KG1 (cell line): ENCODE measurements around the gene NRXN3.
"Not testable (repeated sequence)": the region's sequence is repeated elsewhere in the genome, so short reads cannot be mapped to it uniquely, and the experiment has no call there.

Experiments
- DNase-seq: peaks from one replicate; lab custom pipeline; 2025; lab: John Stamatoyannopoulos, UW

The NRXN3 gene

DNA sequence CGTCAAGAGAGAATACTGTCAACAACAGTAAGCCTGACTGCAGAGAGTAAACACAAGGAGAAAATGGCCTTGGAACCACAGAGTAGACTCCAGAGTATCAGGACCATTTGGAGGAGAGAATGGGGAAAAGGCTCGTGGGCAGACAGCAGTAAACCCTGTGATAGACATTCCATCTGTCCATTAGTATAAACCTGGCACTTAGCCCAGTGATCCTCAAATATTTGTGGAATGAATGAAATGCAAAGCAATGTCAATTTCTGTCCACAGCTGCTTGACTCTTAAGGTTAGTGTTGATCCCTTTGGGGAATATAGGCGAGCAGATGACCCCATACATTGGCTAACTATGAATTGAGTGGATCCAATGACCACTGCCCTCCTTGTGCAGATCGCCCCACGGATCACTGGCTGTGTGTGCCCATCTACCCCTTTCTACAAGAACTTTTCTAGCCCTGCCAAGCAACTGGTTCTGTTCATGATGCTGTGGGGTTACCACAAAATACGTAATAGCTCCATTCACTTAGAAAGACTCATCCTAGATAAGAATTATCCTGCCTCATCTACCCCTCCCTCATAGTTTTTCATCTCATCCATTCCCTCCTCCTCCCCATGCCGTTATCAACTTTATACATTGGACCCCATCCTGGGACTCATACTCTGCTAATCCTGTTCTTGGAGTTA is 846.8 kb downstream of the NRXN3 start:
- no peak for DNase-seq

DNA sequence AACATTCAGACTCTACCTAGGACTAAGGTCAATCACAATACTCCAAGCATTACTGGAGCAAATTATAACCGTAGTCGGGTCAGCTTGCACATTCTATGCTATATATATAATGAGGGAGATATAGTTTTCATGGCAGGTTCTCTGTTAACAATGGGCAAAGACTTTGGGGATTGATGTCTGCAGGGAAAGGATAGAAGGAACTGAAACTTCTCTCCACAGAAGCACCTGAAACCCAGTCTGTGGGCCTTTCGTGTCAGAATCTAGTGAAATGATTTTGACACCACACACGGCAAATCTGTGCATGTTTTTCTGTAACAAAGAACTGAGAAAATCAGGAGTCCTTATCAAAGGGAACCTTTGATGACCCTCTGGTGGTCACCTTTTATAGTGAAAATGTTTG is 847.4 kb downstream of the NRXN3 start:
- no peak for DNase-seq

DNA sequence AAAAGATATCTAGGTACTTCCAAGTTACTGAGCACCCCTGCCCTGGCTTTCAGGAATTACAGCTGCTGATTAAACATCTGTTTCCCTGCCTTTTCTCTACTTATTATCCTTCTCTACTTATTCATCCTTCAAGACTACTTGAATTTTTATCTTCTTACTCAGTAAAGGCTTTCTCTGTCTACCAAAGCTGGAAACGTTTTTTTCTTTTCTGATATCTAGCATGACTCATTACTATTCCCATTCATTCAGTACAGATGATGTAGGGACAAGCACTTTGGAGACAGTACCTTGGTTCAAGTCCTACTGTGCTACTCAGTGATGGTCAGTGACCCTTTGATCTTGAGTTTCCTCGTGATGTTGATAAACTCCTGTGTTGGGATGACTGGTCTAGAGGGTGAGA is 848.7 kb downstream of the NRXN3 start:
- DNase-seq = no peak

DNA sequence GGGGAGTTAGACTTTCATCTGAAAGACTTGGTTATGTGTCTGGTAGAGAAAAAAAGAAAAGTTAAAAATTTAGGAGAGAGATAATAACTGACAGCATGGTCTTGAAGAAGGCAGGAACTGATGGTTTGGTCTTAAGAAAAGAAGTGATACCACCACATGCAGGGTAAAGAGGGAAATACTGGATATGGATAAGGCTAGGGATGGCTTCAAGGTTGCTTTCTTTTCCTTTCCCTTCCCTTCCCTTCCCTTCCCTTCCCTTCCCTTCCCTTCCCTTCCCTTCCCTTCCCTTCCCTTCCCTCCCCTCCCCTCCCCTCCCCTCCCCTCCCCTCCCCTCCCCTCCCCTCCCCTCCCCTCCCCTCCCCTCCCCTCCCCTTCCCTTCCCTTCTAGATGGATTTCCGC is 849.7 kb downstream of the NRXN3 start:
- not testable (repeated sequence) for DNase-seq

DNA sequence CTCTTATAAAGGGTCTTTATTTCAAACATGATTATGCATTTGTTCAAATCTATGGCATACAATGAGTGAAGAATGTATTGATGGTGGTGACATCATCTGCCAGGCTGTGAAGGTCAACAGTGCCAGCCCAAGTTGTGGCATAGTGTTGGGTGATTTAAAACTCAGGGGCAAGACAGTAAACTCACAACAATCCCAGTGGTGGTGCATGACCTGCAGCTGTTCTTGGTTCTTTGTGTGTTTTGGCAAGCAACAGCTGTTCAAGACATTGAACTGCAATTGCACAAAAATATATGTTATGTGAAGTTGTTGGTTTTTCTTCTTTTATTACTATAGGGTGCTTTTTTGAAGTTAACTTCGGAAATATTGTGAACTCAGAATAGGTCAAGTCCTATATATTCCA is 851.6 kb downstream of the NRXN3 start:
- no peak for DNase-seq

DNA sequence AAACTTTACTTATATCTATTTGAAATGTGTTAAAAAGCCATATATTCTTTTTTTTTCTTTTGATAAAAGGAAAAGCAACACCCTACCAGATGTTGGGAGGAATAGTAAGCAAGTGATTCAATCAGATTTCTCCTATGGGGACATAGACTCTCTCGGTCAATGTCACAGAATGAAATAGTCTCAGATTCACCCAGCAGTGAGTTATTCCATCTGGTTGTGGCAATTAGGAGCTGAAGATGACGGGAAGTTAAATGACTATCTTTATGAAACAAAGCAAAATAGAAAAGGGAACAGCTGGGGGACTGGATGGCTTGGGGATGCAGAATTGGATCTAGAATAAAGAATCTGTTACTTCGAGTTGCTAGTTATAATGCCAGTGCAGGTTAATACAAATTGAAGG is 857.0 kb downstream of the NRXN3 start:
- DNase-seq = no peak

DNA sequence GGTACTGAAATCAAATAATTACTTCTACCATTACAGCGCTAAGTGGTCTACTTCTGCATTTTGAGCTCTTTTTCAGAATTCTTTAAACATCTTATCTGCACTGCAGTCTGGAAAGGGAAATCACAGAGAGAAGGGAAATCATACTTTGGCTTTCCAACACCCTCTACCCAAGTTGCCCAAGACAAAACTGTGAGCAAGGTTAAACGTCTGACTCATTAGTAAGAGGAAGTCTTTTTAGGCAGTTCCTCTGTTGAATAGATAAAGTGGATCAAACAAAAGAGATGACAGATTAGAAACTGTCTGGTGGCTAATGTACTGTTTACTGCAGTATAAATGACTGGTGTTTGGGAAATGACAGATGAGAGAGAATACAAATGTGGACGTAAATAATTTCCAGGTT is 858.1 kb downstream of the NRXN3 start:
- DNase-seq = no peak

DNA sequence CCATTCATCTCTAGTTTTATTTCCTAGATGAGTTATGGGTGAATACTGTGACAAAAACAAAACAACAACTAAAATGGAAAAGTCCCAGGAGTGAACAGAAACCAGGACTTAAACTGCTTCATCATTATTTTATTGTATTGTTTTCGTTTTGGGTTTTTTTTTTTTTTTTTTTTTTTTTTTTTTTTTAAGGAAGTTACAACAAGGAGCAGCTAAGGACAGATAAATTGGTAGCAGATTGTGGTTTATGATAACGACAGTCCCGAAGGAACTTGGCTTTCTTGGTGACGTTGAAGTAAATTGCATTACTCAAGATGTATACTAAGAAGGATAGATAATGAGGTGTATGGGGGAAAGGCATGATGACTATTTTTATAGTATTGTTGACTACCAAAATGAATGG is 866.3 kb downstream of the NRXN3 start:
- DNase-seq = no peak

DNA sequence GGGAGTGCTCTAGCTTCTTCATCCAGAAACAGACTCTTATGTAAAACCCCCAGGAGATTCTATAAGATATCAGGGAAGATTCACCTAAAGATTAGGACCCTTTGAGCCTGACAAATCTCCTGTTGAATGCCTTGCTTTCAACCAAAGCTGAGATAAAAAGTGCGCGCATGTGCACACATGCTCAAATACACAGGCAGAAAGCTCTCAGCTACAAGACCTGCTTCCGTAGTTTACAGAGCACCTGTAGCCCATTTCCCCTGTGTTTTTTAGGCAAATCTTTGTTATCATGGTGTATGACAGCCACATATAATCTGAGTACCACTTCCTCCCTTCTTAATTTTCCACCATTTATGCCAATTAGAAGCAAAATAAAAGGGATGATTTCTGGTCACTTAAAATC is 866.9 kb downstream of the NRXN3 start:
- no peak for DNase-seq

DNA sequence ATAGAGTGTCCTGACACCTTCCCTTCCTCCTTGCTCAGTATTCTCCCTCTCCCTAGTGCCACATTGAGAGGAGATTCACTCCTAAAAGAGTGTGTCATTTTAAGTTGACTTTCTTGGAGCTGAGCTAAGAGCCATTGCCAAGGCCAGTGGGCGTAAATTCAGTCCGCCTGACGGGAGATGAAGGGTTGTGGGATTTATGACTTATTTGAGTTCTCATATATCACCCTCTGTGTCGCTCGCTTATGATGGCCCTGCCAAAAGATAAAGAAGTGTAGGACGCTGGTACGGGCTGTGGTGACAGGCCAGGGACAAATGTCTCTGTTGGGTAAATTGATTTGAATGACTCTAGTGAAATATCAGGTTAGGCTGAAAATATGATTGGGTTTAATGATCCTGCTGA is 867.4 kb downstream of the NRXN3 start:
- no peak for DNase-seq

DNA sequence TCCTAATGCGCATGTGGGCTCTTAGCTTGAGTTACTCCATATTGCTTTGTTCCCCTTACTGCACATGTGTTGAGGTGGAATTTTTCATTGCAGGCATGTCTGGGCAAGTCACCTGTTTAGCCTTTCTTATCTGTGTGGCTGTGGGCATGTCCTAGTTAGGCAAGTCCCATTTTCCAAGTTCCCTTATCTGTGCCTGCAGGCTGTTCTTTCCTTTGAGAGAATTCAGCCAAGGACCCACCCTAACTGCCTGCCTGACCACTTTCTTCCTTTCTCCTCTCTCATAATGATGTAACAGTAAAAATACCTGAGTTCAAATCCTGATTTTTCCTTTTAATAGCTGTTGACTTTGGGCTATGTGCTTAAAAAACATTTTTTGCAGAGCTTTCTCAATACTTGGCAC is 870.6 kb downstream of the NRXN3 start:
- no peak for DNase-seq

DNA sequence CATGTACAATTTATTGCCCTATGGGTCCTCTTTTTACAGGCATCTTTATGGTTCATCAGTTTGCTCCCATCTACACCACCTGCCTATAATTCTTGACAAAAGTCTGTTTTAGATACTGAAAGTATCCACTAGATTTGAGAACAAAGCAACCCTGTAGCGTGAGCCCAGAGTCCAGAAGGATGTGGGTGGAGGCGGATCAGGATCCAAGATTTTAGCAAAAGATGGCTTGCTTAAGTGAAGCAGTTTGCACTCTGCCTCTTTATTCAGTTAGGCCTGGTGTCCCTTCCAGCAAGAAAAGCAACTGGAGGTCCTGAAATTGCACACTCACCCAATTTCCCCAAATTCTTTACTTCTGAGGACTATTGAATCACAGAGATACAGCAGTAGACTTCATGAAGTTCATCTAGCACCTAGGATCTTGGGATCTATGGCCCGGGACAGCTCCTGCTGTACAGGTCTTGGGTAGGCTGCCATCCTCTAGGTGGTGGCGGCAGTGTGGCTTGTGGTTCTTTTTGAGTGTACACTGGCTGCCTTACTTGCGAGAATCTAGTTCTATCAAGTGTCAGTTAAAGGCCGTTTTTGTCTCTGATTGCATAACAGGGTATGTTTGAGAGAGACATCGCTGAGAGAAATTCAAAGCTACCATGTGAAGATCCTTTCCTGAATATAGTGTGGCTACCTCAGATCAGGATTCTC is 873.2 kb downstream of the NRXN3 start:
- no peak for DNase-seq

DNA sequence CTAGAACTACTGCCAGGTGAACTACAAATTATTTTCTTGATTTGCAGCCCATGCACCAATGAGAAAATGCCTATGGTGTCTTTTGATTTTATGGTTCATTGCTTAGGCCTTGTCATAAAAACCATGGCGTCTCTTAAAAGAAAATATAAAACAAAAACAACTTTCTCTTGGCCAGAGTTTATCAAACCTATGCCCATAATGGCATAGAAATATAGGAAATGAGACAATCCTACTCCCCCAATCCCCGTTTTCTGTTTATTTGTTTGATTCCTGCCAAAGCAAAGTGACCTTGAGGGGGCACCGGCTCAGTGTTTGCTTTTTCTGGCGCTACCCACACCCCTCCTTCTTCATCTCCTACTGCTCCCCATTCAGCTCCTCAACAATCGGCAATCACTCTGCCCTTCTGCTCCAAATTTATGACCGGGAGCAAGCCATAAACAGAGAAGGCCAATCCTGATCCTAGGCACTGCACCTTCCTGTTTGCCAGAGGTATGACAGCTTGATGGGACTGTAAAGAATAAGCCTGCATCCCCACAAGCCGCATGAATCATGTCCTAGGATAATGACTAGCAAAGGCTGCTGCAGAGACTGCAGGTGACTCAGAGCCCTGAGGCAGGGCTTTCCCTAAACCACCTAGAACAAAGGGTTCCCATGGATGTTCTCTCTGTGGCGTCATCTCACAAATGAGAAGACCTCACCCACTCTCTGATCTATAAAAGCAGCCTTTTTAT is 874.9 kb downstream of the NRXN3 start:
- DNase-seq = no peak

DNA sequence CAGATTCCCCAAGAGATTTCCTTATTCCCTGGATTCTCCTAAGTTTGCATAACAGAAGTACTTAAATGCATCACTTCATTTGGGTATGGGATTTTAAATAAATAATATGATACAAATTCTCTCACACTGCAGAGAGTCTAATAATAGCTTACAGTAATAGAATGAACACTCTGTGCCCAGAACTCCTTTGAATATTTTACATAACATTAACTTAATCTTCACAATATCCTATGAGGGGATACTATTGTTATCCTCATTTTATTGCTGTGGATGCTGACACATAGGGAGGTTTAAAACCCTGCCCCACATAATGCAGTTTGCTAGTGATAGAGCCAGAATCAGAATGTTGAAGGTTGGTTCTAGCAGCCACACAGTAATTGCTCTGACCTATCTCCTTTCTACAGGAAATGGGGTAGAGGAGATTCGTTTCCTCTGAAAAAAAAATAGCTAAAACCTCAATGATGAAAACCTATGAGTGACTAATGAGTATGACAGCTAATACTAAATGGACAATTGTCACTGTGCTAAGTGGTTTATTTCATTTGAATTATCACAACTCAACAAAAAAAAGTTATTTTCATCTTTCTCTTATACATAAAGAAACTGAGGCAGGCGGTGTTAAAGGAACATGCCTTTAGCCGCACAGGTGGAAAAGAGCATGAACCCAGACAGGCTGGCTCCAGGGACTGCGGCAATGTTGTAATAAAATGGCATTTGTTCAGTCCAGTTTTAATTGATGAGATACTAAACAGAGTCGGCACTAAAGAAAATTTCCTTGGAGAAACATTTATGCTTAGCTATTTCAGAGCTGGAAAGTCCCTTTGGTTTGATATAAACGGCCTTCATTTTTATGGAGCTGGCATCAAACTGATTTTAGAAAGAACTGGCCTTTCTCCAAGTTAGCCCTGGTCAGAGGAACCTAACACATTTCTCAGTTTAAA is 880.9 kb downstream of the NRXN3 start:
- no peak for DNase-seq

DNA sequence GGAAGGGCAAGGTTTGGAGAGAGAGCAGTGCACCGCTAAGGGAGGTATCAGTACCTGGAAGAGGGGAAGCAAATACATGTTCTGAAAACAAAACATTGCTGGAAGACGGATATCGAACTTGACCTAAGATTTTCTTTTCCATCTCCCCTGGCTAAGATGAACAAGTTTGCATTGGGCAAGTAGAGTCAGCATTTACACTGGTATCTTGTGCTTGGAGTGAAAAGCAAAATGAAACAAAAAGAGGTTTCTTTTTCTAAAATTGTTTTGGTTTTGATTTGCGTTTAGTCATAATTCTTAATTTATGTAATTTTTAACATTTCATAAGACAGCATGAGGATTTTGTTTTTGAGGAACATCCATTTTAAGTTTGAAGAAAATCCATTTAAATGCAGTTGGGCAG is 881.6 kb downstream of the NRXN3 start:
- no peak for DNase-seq

DNA sequence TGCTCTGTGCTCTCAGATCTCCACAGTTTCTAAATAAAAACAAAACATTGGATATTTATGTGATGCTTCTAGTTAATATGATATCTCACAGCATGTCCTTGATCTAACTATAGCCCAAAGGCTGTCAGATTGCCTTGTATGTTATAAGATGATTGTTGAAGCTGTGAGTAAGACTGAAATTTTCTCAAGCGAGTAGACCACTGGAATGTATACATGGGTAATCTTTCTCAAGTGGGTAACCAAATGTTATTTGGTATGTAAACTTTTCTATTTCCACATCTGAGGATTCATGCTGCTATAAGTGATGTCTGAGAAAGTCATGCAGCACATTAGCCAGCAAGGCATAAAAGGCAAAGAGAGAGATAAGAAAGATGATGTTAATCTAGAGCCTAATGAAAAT is 886.7 kb downstream of the NRXN3 start:
- DNase-seq = no peak

DNA sequence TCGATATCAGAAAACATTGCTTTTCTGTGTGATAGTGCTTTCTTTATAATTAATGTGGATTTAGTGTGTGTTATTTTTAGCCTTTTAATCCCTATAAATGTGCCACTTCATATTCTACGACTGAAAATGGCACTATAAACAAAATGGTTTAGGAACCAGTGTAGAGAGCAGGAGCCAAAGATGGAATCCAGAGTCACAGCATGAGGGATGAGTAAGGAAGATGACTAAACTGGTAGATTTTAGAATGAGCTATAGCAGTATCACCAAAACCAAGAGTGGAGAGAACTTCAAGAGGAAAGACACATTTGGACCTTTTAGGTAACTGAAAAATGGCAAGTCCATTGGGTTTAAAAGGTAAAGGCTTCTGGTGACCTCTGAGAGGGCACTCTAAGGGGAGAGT is 887.2 kb downstream of the NRXN3 start:
- DNase-seq = no peak

DNA sequence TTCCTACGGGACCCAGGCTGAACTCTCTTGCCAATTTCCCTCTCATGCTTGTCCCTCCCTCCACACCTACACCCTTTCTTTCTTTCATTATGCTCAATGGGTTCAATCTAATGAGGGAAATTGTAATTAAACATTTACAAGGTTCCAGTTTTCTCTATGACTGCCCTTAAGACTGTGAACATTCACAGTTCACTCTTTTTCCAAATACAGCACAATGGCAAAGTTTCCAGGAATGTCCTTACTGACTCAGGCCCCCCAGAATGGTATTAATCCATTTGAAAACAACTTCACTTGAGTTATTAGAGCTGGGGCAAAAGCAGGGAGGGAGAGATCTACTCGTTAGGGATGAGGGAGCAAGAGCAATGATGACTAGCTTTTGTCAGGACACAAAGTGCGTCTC is 892.1 kb downstream of the NRXN3 start:
- no peak for DNase-seq

DNA sequence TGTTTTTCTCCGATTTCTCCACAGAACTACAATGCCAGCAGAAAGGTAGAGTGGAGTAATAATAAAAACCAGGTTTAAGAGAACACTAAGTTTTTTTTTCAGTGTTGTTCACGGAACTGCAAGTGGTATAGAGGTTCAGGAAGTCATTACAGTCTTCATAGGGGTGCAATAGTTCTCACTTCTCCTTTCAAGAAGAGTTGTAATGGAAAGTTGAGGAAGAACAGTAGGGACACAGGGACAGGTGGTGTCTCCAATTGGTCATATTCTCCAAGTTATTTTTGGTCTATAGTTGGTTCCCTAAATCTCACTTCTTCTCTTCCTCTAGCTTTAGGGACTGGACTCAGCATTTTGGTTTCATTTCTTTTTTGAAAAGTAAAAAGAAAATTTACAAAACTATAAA is 894.0 kb downstream of the NRXN3 start:
- no peak for DNase-seq

DNA sequence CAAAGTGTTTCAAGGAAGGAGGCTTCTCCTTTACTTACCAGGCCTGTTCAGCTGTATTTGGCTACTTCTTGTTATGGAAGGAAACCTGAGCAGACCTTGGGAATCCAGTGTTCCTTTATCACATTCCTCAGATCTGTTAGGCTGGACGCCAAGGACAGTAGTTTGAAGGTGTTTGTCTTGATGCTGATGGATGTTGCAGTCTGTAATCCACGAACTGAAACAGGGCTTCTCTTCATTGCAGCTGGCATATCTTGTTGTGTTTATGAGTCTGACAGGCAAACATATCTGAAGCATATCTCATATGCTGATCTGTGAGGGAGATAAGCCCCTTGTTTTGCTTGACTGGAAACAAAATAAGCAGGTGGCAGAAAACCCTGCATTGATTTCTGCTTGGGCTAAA is 904.3 kb downstream of the NRXN3 start:
- DNase-seq = no peak

DNA sequence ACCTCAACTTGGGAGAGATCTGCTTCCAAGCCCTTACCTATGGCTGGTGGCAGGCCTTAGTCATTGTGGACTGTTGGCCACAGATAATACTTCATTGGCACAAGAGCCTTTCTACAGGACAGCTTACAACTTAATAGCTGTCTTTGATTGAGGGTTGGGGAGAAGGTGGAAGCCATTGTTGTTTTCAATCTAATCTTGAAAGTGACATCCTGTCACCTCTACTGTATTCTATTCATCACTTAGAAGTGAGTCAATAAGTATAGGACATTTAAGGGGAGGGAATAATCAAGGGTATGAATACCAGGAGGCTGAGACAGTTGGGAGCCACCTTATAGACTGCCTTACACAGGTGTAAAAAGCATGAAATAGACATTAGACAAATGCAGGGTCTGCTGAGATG is 906.3 kb downstream of the NRXN3 start:
- DNase-seq = no peak

DNA sequence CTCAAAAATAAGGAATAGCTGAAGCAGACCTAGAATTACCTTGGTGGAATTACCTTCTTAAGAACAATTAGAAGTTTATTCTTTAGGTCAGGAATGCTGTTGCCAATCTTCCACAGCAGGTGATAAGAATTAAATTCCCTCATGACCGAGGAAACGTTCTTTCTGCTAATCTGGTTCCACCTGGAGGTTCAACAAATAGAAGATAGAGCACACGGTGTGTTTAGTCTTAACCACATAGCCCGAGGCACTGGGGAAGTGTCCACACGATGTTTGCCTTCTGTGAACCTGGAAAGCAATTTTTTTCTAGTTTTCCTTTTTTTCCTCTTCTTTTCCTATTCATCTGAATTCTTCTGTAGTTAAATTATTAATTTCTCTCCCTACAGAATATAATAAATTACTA is 906.9 kb downstream of the NRXN3 start:
- no peak for DNase-seq
